ENCODE data around the gene SLC5A7. TPM values are rescaled to one million over a fixed set of nuclear protein-coding genes. Genes with fewer than 3 reads are reported as not detected.

SLC5A7 gene
- total RNA-seq, 1 donor from 2014 or later: not detected

GRCh38 chr2:107989445-107989844, 3.1 kb downstream of the SLC5A7 start:
- no peak overlapping the region for H3K4me3 Mint-ChIP-seq

GRCh38 chr2:107990718-107991117, 4.4 kb downstream of the SLC5A7 start:
- Mint-ChIP-seq H3K27me3 (ENCODE audit: low read depth) (peaks cover 59% of the 10 kb centered on the region), H3K27ac (no peak overlapping the region), H3K9me3 (no peaks in the 10 kb centered on the region), H3K4me3 (no peak overlapping the region), H3K36me3 (no peaks in the 10 kb centered on the region), H3K4me1 (peaks cover 3% of the 10 kb centered on the region)
- no peak for DNase-seq (ENCODE audit: low spot score in 2 of 2, unreplicated experiment in 2 of 2)
- TF ChIP-seq CTCF (IDR thresholded peaks at IDR 0.05; ENCODE audit: unreplicated experiment): no peak

More at GRCh38 chr2:107989445-107989844, 3.1 kb downstream of the SLC5A7 start:
- no peak for DNase-seq (ENCODE audit: low spot score in 2 of 2, unreplicated experiment in 2 of 2)
- Mint-ChIP-seq H3K4me1 (peaks cover 3% of the 10 kb centered on the region), H3K27me3 (ENCODE audit: low read depth) (peaks cover 68% of the 10 kb centered on the region), H3K36me3 (no peaks in the 10 kb centered on the region), H3K9me3 (no peaks in the 10 kb centered on the region), H3K27ac (no peak overlapping the region)
- no peak for TF ChIP-seq CTCF (IDR thresholded peaks at IDR 0.05; ENCODE audit: unreplicated experiment)

GRCh38 chr2:107992069-107992468, 5.7 kb downstream of the SLC5A7 start:
- Mint-ChIP-seq H3K27me3 (ENCODE audit: low read depth) (peaks cover 50% of the 10 kb centered on the region), H3K4me1 (no peaks in the 10 kb centered on the region), H3K4me3 (no peak overlapping the region), H3K27ac (no peak overlapping the region), H3K36me3 (no peaks in the 10 kb centered on the region), H3K9me3 (no peaks in the 10 kb centered on the region)
- DNase-seq (ENCODE audit: low spot score in 2 of 2, unreplicated experiment in 2 of 2): no peak
- no peak for TF ChIP-seq CTCF (IDR thresholded peaks at IDR 0.05; ENCODE audit: unreplicated experiment)

- no peak for DNase-seq (ENCODE audit: low spot score in 2 of 2, unreplicated experiment in 2 of 2)
- TF ChIP-seq CTCF (IDR thresholded peaks at IDR 0.05; ENCODE audit: unreplicated experiment): no peak
- peaks cover 5% of the 10 kb centered on the region for H3K4me1 Mint-ChIP-seq
- peaks cover 3% of the 10 kb centered on the region for H3K9me3 Mint-ChIP-seq
- H3K36me3 Mint-ChIP-seq: no peaks in the 10 kb centered on the region
- peaks cover 27% of the 10 kb centered on the region for H3K27me3 Mint-ChIP-seq (ENCODE audit: low read depth)
- no peak overlapping the region for H3K4me3 Mint-ChIP-seq
- no peak overlapping the region for H3K27ac Mint-ChIP-seq
Observed at GRCh38 chr2:107999158-107999557, 12.8 kb downstream of the SLC5A7 start.

GRCh38 chr2:108010912-108011591, 24.7 kb downstream of the SLC5A7 start:
- H3K27me3 Mint-ChIP-seq (ENCODE audit: low read depth): peaks cover 1% of the 10 kb centered on the region
- no peak overlapping the region for H3K27ac Mint-ChIP-seq
- peaks cover 27% of the 10 kb centered on the region for H3K9me3 Mint-ChIP-seq
- TF ChIP-seq CTCF (IDR thresholded peaks at IDR 0.05; ENCODE audit: unreplicated experiment): no peak
- no peaks in the 10 kb centered on the region for H3K36me3 Mint-ChIP-seq
- DNase-seq (ENCODE audit: low spot score in 2 of 2, unreplicated experiment in 2 of 2): no peak
- H3K4me3 Mint-ChIP-seq: no peak overlapping the region
- no peaks in the 10 kb centered on the region for H3K4me1 Mint-ChIP-seq

Data from mesothelial cell of epicardium (in vitro differentiated cells).